Neural cell (in vitro differentiated cells): Measurements from ENCODE around the gene ITGB2. TPM values are rescaled to one million over a fixed set of nuclear protein-coding genes. Genes with fewer than 3 reads are reported as not detected.

Experiments
- H2AFZ ChIP-seq: fragments of 200-600, 300-800 bp; sonication (generic), shearing (Covaris generic); 2 replicates; pipeline ENCODE4 v1.6.0; 2014; ENCODE audit warnings: low read depth, mild to moderate bottlenecking, antibody characterized with exemption, low read length, moderate library complexity
- H3F3A ChIP-seq: fragments of 200-600 bp; shearing (Covaris generic); 2 replicates; pipeline ENCODE4 v1.6.1; 2016; ENCODE audit warnings: mild to moderate bottlenecking, moderate library complexity, mixed read lengths, antibody characterized with exemption, low read length; ENCODE audit not compliant: insufficient read depth, poor library complexity, severe bottlenecking
- H3K27ac ChIP-seq: fragments of 200-600, 300-800 bp; sonication (generic), shearing (Covaris generic); 2 replicates; pipeline ENCODE4 v1.5.1; 2014; ENCODE audit warnings: mild to moderate bottlenecking, low read length, moderate library complexity
- H3K27me3 ChIP-seq: fragments of 300-800, 200-600 bp; sonication (generic), shearing (Covaris generic); 2 replicates; pipeline ENCODE4 v1.6.0; 2014; ENCODE audit warnings: mild to moderate bottlenecking, low read depth, low read length, moderate library complexity; ENCODE audit not compliant: insufficient read depth
- H3K36me3 ChIP-seq: fragments of 300-800, 200-600 bp; sonication (generic), shearing (Covaris generic); 2 replicates; pipeline ENCODE4 v1.5.1; 2014; ENCODE audit warnings: mild to moderate bottlenecking, antibody characterized with exemption, low read length, moderate library complexity; ENCODE audit not compliant: insufficient read depth
- H3K4me2 ChIP-seq: fragments of 300-800, 200-600 bp; sonication (generic), shearing (Covaris generic); 2 replicates; pipeline ENCODE4 v1.6.0; 2014; ENCODE audit warnings: mild to moderate bottlenecking, low read length
- H3K4me3 ChIP-seq: fragments of 300-800, 200-600 bp; sonication (generic), shearing (Covaris generic); 2 replicates; pipeline ENCODE4 v1.5.1; 2014; ENCODE audit warnings: mild to moderate bottlenecking, low read length, moderate library complexity
- H3K79me2 ChIP-seq: fragments of 200-600 bp; shearing (Covaris generic); replicated peaks from 2 replicates; pipeline ENCODE4 v1.6.0; 2014; ENCODE audit warnings: mild to moderate bottlenecking, low read length, moderate library complexity; ENCODE audit not compliant: insufficient read depth
- H3K9ac ChIP-seq: fragments of 300-800, 200-600 bp; sonication (generic), shearing (Covaris generic); 2 replicates; pipeline ENCODE4 v1.6.1; 2016; ENCODE audit warnings: mild to moderate bottlenecking, low read length, mixed read lengths
- H3K9me2 ChIP-seq: fragments of 200-600 bp; shearing (Covaris generic); 2 replicates; pipeline ENCODE4 v1.6.1; 2016; ENCODE audit warnings: mild to moderate bottlenecking, low read length, mixed read lengths; ENCODE audit not compliant: insufficient read depth
- H3K9me3 ChIP-seq: fragments of 200-600, 300-800 bp; sonication (generic), shearing (Covaris generic); 2 replicates; pipeline ENCODE4 v1.6.1; 2016; ENCODE audit warnings: mild to moderate bottlenecking, mixed run types, low read length, moderate library complexity, mixed read lengths
- H4K20me1 ChIP-seq: fragments of 200-600 bp; shearing (Covaris generic); 2 replicates; pipeline ENCODE4 v1.6.1; 2016; ENCODE audit warnings: mild to moderate bottlenecking, mixed run types; ENCODE audit not compliant: insufficient read depth
- CTCF ChIP-seq: fragments of 450-650 bp; IDR thresholded peaks from 2 replicates; pipeline ENCODE4 v1.5.1; 2014; ENCODE audit warnings: antibody characterized with exemption, mild to moderate bottlenecking, moderate library complexity; ENCODE audit not compliant: poor library complexity, severe bottlenecking
- EP300 ChIP-seq: fragments of 450-650 bp; conservative IDR thresholded peaks from 2 replicates; pipeline ENCODE4 v1.6.1; 2014; ENCODE audit warnings: antibody characterized with exemption, mild to moderate bottlenecking, moderate library complexity; ENCODE audit not compliant: poor library complexity, severe bottlenecking
- EZH2 ChIP-seq: fragments of 200-600, 300-800 bp; shearing (Covaris generic), sonication (generic); IDR thresholded peaks from 2 replicates; pipeline ENCODE4 v1.6.1; 2014; ENCODE audit warnings: antibody characterized with exemption, low read length, borderline replicate concordance, mild to moderate bottlenecking; ENCODE audit not compliant: insufficient read depth, poor library complexity, severe bottlenecking
- MXI1 ChIP-seq: fragments of 450-650 bp; conservative IDR thresholded peaks from 2 replicates; pipeline ENCODE4 v1.6.1; 2014; ENCODE audit warnings: antibody characterized with exemption, mild to moderate bottlenecking; ENCODE audit not compliant: poor library complexity, severe bottlenecking
- POLR2AphosphoS5 ChIP-seq: IDR thresholded peaks from 2 replicates; pipeline ENCODE4 v1.6.1; 2012
- RAD21 ChIP-seq: fragments of 450-650 bp; conservative IDR thresholded peaks from 2 replicates; pipeline ENCODE4 v1.6.1; 2014; ENCODE audit warnings: antibody characterized with exemption, mild to moderate bottlenecking, moderate library complexity
- REST ChIP-seq: IDR thresholded peaks from 2 replicates; pipeline ENCODE4 v1.6.1; 2012; ENCODE audit warnings: borderline replicate concordance
- SMC3 ChIP-seq: fragments of 450-650 bp; conservative IDR thresholded peaks from 2 replicates; pipeline ENCODE4 v1.6.1; 2014; ENCODE audit warnings: antibody characterized with exemption, mild to moderate bottlenecking, moderate library complexity; ENCODE audit not compliant: poor library complexity
- TAF1 ChIP-seq: IDR thresholded peaks from 2 replicates; pipeline ENCODE4 v1.6.1; 2012; ENCODE audit warnings: low read depth
- polyA plus RNA-seq: library from polyadenylated mRNA; depleted of rRNA; stranded (reverse); fragments of >200 nt; gene quantifications from 2 replicates; pipeline ENCODE4 v1.2.3, GENCODE V29; 2014

The ITGB2 gene
- polyA plus RNA-seq, 1 donor from 2014 or later = not detected

GRCh38 chr21:44907966-44908895 is 12.5 kb downstream of the ITGB2 start:
- no peaks in the 10 kb centered on the region for H3K79me2 ChIP-seq
- H4K20me1 ChIP-seq = no peaks in the 10 kb centered on the region
- H3K9me2 ChIP-seq = no peaks in the 10 kb centered on the region
- H3K4me2 ChIP-seq = no peak overlapping the region
- H3F3A ChIP-seq = no peaks in the 10 kb centered on the region
- no peak overlapping the region for H3K9ac ChIP-seq
- H2AFZ ChIP-seq = no peak overlapping the region
- no peak overlapping the region for H3K4me3 ChIP-seq
- no peaks in the 10 kb centered on the region for H3K27me3 ChIP-seq
- TF ChIP-seq POLR2AphosphoS5 = no peak
- no peak for TF ChIP-seq SMC3
- TF ChIP-seq REST = no peak
- no peak for TF ChIP-seq CTCF
- TF ChIP-seq EZH2 = no peak
- TF ChIP-seq MXI1 = no peak
- no peak for TF ChIP-seq TAF1
- no peak for TF ChIP-seq EP300
- no peak for TF ChIP-seq RAD21
- no peaks in the 10 kb centered on the region for H3K9me3 ChIP-seq
- H3K36me3 ChIP-seq = no peaks in the 10 kb centered on the region
- no peak overlapping the region for H3K27ac ChIP-seq

GRCh38 chr21:44907225-44907965 is 13.3 kb downstream of the ITGB2 start:
- no peaks in the 10 kb centered on the region for H3K79me2 ChIP-seq
- H3K36me3 ChIP-seq = no peaks in the 10 kb centered on the region
- H3F3A ChIP-seq = no peaks in the 10 kb centered on the region
- no peaks in the 10 kb centered on the region for H4K20me1 ChIP-seq
- no peaks in the 10 kb centered on the region for H3K9me2 ChIP-seq
- H3K4me2 ChIP-seq = no peak overlapping the region
- TF ChIP-seq CTCF (no peak), REST (no peak), EZH2 (no peak)
- no peaks in the 10 kb centered on the region for H3K27me3 ChIP-seq
- H3K9me3 ChIP-seq = no peaks in the 10 kb centered on the region
- no peak overlapping the region for H2AFZ ChIP-seq
- H3K27ac ChIP-seq = no peak overlapping the region
- H3K4me3 ChIP-seq = no peak overlapping the region
- H3K9ac ChIP-seq = no peak overlapping the region
